HG02588 (cell line): ENCODE measurements around the gene HCFC2.

Experiments used
- ATAC-seq: cut with Tn5 transposase; IDR thresholded peaks from one replicate; pipeline ENCODE4 v1.9.1; 2021; ENCODE audit warnings: mild to moderate bottlenecking, moderate library complexity; ENCODE audit not compliant: unreplicated experiment

The HCFC2 gene

DNA sequence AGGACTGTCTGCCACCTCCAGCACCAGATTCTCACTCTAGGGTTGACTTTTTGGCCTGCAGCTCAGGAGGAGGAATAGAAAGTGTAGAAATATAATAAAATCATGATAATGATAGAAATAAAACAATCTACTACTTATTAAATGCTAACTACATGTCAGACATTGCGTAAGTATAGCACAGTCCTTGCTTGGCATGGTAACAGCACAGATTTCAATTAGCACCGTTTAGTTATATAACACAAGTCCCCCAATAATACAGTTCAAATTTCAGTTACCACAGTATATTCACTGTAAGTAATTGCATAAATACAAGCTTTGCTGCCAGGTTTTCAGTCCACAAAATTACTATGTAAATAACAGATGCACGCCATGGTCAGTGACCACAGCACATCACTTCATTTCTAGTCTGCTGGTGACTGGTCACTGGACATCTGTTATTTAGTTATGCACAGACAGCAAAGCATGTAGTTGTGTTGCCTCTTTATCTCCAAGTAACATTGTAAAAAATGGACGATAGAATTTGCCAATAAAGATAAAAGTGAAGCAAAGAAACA, 7.8 kb upstream of the HCFC2 start:
- no peak for ATAC-seq

DNA sequence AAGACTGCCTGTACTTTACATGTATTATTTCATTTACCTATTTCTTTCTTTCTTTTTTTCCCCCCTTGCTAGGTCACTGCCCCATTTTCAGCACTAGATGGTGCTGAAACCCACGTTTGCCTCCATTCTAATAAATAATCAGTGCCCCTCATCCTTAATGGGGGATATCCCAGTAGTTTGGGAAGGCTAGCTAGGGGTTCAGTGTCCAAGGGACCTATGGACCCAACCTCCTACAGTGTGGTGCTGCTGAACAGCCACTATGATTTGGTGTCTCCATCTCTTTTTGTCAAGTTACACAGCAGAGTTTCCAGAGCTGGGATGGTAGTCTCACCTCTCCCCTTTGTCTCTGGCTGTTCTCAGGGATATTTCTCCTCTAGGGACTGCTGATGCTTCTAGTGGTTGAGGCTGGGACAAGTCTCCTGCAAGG, 6.5 kb upstream of the HCFC2 start:
- no peak for ATAC-seq

DNA sequence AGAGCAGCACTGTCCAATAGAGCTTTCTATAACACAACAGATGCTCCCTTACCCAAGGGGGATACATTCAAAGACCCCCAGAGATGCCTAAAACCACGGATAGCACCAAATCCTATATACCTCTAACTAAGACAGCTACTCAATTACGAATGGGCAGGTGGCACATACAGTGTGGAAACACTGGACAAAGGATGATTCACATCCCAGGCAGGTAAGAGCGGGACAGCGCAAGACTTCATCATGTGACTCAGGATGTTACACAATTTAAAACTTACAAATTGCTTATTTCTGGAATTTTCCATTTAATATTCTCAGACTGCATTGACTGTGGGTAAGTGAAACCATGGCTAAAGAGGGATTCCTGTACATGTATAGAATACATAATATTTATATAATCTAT, 5.5 kb upstream of the HCFC2 start:
- no peak for ATAC-seq

DNA sequence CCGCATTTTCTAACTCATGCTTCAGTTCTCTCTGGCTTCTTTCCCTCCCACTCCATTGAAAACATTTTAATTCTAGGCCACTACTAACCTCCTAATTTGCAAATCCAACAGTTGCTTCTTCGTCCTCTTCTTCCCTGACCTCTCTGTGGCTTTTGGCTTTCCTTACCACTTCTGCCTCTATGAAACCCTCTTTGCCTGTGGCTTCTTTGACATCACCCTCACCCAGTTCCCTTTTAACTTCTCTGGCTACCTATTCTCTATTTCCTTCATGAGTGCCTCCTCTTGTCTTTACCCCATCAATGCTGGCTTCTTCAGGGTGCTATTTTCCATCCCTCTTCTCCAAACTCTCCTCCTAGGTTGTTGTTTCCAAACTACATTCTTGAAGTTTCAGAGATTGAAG, 4.4 kb upstream of the HCFC2 start:
- ATAC-seq: no peak

DNA sequence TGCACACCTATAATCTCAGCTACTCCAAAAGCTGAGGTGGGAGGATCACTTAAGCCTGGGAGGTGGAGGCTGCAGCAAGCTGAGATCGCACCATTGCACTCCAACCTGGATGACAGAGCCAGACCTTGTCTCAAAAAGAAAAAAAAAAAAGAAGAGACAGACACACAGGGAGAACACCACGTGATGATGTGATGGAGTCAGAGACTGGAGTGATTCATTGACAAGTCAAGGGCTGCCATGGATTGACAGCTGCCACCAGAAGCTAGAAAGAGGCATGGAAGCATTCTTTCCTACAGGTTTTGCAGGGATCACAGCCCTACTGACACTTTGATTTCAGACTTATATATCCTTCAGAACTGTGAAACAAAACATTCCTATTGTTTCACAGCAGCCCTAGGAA, 3.5 kb upstream of the HCFC2 start:
- no peak for ATAC-seq

DNA sequence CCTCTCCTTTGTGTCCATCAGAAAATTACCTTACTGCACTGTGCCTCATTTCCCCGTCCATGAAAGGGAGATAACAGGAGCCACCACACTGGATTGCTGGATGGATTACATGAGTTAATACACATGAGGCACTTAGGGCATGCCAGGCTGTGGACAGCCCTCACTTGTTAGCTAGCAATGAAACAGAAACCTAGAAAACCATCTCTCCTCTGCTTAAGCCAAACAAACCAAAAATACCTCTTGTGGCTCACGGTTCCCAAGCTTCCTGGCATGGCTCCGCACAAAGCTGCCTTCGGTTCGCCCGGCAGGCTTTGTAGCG, 660 bp upstream of the HCFC2 start:
- ATAC-seq: peak; percentile 29

DNA sequence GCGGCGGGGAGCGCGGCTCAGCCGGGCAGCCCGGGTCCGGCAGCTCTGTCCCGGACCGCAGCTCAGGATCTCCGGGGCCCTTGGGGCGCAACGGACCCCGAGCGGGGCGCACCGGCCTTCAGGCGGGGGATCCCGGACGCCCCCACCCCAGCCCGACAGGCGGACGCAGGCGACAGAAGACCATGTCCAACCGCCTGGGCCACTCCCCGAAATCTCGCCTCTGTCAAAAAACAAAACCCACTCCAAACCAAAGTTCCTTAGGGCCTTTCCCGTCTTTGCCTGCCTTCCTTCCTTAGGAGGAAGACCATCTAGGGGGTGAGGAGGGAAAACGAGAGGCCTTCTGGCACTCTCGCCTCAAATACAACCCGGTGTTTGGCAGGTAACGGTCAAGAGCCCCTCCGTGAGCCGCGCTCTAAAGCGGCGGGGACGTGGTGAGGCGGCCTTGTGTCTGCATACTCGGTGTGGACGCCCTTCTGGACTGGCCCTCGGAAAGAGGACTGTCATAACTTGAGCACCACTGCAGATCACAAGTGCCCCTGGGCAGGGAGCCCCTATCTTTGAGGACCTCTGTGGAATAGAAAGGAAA, 604 bp downstream of the HCFC2 start:
- peak; percentile 21 for ATAC-seq

DNA sequence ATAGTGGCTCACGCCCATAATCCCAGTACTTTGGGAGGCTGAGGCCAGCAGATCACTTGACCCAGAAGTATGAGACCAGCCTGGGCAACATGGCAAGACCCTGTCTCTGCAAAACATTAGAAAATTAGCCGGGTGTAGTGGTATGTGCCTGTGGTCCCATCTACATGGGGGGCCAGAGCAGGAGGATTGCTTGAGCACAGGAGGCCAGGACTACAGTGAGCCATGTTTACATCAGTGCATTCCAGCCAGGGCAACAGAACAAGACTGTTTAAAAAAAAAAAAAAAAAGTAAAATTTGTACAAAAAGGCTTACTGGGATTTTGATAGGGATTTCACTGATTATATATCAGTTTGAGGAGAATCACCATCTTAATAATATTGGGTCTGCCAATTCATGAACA, 7.8 kb downstream of the HCFC2 start:
- no peak for ATAC-seq

DNA sequence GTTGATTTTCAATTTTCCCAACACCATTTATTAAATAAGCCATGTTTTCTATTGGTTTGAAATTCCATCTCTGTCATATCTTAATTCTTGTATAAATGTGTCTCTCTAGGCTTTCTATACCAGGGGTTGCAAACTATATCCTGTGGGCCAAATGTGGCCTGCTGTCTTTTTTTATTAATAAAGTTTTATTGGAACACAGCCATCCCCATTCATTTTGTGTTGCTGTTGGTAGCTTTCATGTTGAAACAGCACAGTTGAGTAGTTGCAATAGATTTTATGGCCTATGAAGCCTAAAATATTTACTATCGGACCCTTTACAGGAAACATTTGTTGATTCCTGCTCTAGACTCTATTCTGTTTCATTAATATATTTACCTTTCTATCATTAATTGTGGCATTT, 9.4 kb downstream of the HCFC2 start:
- no peak for ATAC-seq

DNA sequence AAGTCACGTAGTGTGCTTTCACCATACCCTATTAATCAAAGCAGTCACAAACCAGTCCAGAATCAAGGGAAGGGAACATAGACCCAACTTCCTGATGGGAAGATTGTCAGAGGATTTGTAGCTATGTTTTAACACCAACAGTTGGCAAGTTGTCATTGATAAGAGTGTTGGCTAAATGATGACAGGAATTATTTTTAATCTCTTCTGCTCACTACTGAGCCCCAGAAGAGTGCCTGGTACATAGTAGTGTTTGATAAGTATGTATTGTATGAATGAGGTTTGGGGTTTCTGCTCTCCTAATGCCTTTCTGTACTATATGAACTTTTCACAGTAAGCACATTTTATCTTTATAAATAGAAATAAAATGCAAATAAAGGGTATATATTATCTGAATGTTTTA, 14.7 kb downstream of the HCFC2 start:
- ATAC-seq: no peak

DNA sequence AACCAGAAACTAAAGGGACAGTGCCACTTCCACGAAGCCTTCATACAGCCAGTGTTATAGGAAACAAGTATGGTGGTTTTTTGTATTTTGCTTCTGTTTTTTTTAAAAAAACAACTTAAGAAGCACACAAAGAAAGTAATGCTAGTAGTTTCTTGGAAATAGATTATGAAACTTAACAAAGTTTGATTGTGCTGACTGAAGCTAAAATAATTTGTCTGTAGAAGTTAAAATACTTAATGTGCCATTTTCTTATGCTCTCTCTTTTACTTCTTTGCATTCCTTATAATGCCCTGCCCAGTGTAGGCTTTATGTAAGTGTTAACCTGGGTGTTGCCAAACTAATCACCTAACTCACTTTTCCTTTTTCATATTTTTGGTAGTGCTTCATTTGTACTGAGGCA, 16.4 kb downstream of the HCFC2 start:
- ATAC-seq: no peak

DNA sequence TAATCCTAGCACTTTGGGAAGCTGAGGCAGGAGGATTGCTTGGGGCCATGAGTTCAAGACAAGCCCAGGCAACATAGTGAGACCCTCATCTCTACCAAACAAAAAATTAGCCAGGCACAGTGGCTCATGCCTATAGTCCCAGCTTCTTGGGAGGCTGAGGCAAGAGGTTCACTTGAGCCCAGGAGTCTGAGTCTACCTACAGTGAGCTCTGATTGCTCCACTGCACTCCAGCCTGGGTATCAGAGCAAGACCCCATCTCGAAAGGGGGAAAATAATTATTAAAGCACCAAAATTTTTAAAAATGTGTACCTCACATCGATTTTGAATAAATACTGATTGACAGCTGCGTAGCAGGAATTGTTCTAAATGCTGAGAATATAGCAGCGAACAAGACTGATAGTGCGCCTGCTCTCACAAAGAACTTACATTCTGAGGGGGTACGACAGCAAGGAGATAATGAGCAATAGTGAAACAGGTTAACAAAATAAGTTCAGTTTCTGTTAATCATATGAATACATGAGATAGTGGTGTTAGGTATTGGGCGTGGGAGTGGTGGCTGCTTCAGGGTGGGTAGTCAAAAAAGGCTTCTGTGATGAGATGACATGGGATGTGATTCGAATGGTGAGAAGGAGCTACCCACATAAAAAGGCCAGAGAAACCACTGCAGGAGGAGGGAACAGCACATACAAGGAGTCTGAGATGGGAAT, 19.6 kb downstream of the HCFC2 start:
- no peak for ATAC-seq

DNA sequence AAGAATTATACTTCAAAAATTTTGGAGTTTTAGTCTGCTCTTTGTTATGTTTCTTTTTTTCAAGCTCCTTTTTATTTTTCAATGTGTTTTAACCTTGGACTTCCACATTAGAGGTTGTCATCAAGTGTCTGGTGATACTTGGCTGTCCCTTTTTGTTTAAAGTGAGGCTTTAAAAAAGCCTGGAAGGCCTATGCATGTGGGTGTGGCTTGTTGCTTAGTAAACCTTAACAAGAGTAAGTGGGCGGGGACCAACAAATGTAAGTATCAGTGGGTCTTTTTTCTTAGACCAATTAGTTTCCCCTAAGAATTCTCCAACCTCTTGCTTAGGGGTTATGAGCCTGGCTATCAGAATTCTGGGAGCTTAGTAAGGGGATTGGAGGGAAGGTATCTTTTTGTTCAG, 26.4 kb downstream of the HCFC2 start:
- no peak for ATAC-seq

DNA sequence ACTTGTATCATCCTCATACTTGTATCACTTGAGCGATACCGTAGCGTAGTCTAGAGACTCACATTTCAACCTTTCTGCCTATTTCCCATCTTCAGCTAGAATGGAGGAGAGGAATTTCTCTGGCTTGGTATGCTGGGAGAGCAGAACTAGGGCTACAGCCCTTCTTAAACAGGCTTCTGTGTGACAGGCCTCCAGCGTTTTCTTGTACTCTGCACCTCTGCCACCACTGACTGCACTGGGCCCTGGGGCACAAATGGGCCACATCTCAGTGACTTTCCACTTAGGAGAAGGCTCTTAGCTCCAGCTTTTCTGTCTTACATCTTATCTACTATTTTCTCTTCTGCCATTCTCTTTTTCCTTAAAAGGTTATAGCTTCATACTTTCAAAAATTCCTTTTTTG, 26.8 kb downstream of the HCFC2 start:
- ATAC-seq: no peak

DNA sequence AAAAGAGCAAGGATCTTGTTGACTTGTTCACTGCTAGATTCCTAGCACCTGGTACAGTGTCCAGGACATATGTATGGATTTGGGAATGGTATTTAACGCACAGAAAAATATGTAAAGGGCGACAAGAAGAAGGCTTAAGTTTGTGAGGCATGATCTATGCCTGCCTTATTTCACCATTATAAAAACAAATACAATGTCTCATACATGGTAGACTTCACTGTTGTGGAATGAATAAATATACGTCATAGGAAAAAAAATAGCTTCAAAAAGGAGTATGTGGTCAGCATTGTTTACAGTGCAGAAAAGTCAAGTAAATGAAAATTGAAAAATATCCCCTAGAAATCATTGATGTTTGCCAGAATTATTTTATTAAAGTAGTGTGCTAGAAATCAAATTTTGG, 30.0 kb downstream of the HCFC2 start:
- ATAC-seq: no peak

DNA sequence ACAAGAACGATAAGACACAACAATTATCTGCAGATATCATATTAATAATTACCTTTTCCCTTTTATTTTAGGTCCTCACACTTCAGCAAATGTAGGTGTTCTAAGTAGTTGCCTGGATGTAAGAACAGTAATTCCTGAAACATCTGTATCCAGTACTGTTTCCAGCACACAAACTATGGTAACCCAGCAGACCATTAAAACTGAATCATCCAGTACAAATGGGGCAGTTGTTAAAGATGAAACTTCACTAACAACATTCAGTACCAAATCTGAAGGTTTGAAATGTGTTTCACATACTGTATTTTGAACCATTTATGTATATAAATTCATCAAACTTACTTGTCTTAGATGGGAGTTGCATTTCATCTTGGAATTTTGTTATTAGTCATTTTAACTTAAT, 31.0 kb downstream of the HCFC2 start:
- ATAC-seq: no peak

DNA sequence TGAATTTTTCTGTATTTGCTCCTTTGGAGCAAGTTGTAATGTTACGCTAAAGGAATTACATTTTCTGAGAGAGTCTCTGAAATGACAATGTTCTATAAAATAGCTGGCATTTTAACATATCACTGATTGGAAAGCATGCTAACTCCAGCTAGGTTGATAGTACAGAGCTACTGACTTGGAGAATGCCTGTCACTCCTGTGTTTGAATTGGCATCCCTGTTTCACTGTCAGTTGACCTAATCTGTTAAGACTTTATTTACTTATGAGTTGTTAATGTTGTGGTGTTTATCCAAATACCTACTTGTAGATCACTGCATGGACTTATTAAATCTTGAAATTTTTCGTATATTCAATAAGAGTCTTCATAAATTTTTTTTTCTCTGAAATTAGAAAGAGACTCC, 33.6 kb downstream of the HCFC2 start:
- no peak for ATAC-seq

DNA sequence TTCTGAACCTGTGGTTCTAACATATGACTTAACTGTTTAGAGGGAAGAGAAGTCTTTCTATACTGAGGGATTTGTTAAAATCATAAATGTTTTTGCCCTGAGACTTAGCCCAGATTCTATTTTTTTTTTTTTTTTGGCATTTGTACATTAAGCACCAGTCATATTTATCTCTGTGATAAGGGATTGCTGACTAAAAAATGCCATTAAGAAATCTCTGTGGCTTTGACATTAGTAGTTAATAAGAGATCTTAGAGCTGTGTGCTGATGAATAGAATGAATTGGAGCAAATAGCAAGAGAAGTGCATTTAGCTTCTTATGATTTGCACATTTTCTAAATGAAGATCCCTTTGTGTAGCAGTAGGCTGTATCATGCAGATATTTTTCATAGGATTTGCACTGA, 41.1 kb downstream of the HCFC2 start:
- ATAC-seq: no peak

DNA sequence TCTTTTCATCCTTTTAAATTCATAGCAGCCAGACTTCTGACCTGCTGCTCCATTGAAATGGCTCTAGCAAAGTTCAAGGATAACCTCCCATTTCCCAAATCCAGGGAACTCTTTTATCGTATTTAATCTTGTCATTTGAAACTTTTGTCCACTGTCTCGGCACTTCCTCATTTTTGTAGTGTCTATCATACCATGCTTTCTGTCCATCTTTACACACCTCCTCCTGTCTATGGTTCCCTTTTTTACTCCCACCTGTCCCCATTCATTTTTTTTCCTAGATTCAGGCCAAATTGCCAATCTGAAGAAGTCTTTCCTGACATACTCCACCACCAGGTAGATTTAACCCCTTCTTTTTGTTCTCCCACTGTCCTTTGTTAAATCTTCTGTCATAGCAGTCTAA, 42.6 kb downstream of the HCFC2 start:
- ATAC-seq: no peak

DNA sequence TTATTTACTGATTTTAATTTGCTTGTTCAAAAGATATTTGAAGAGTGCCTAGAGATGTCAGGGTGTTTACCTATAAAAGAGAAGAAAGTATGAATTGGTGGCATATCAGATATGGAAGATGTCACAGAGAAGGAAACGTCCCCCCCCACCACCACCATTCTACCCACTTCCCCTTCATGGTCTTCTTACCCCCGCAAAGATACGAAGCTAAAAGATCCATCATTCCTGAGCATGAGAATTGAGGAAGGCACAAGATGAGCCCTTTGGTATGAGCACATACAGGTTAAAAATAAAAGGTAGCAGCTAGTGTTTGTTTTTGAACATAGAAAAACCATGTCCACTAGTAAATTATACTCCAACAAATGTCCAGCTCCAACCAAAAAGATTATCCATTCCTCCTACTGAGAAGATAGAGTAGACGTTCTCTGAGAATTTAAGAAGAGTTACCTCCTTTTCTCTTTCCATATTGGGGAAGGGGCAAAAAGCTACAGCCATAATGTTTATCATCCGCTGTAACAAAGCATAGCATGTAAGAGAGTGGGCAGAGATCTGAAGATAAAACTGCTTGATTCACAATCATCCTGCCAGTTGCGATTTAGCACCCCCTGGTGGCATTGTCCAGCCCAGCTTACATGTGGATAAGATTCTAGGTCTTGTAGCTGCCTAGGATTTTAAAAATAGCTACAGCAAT, 44.6 kb downstream of the HCFC2 start:
- ATAC-seq: no peak

DNA sequence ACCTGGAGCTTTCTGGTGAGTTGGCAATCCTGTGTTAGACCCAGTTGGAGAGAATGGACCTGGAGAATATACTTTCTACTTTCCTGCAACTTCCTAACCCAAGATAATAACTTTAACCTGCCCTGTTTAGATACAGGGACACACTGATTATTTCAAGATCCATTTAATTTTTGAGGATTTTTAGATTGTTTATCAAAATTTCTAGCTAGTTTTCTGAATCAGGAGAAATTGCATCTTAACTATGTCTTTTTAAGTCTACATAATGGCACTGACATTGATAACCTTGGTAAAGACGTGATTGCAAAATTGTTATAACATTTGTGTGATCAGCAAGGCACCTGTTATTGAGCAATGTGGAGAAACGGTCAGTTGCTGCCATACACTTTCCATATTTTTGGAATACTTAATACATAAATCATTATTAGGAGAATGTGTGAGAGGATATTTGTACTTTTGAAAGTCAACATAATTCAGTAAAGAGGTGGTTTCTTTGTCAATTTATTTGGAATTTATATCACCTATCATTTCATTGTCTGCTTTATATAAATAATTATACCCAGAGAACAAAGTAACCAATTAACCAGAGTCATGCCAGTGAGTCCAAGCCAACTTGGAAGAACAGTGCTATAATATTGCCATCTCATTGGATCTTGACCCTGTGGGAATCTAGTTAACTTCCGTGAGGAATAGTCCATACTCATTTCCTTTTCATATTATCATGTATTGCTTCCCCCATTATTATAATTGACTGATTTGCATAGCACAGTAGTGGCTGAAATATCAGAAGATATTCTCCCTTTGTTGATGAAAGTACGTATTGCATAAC, 45.3 kb downstream of the HCFC2 start:
- ATAC-seq: no peak
